Ectodermal cell (in vitro differentiated cells): Measurements from ENCODE around the gene MYOG.

Source experiments
- H3K27ac ChIP-seq: 2 replicates; pipeline ENCODE4 v1.7.0; 2013; ENCODE audit warnings: mild to moderate bottlenecking, low read depth, low read length; ENCODE audit not compliant: insufficient read depth, poor library complexity, severe bottlenecking
- H3K27me3 ChIP-seq: 2 replicates; pipeline ENCODE4 v1.7.0; 2013; ENCODE audit warnings: mild to moderate bottlenecking, low read length; ENCODE audit not compliant: insufficient read depth, control insufficient read depth, poor library complexity, severe bottlenecking
- H3K36me3 ChIP-seq: one replicate; pipeline ENCODE4 v1.7.0; 2013; ENCODE audit warnings: low read length; ENCODE audit not compliant: control insufficient read depth, insufficient read depth
- H3K4me1 ChIP-seq: one replicate; pipeline ENCODE4 v1.7.0; 2013; ENCODE audit warnings: low read length; ENCODE audit not compliant: control insufficient read depth, insufficient read depth
- H3K4me3 ChIP-seq: 2 replicates; pipeline ENCODE4 v1.7.0; 2013; ENCODE audit warnings: low read depth, low read length, control low read depth; ENCODE audit not compliant: insufficient read depth
- H3K9me3 ChIP-seq: 2 replicates; pipeline ENCODE4 v1.7.0; 2013; ENCODE audit warnings: mild to moderate bottlenecking, low read length, moderate library complexity; ENCODE audit not compliant: control insufficient read depth
- WGBS, 2 experiments: methylation state at CpG; one replicate each; pipeline ENCODE4 v1.1.7; 2013; ENCODE audit warnings: missing lambda C conversion rate in 2 of 2; 5-methylcytosine and 5-hydroxymethylcytosine counted together

Gene MYOG

DNA sequence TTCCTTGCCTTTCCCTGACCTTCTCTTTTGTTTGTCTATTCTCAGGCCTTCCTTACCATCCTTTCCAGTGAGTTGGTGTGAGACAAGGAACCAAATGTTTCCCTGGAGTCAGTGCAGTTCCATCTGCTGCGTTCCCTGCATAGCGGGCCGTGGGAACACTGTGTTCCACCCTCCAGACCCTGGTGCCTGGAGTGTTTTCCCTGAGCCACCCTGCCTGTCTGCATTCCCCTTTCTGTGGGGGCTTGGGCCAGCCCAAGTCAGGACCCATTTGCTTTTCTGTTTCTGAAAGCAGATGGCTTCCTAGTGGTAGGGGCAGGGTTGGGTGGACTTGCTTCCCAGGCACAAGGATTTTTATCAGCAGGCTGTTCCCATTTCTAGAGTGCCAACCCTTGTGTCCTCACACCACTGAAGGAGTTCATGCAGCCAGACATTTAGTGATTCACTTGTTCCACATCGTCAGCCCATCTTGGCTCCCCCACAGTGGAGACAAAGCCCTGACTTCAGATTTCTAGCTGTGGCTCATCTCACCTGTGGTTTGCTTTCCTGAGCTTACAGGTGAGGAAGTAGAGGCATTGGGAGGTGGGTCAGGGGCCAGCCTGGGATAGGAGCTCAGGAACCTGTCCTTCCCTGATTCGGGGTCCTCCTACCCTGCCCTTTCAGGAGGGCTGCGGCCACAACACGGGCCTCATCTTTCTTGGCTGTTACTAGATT lies 14.1 kb upstream of the MYOG start:
- Histone ChIP-seq H3K36me3 (no peaks in the 10 kb centered on the region), H3K27me3 (no peaks in the 10 kb centered on the region), H3K27ac (no peak overlapping the region), H3K9me3 (no peaks in the 10 kb centered on the region), H3K4me1 (no peaks in the 10 kb centered on the region), H3K4me3 (no peak overlapping the region)
- 94 to 96% methylated on average over 7 of the region's 7 CpGs for WGBS, 2 experiments

DNA sequence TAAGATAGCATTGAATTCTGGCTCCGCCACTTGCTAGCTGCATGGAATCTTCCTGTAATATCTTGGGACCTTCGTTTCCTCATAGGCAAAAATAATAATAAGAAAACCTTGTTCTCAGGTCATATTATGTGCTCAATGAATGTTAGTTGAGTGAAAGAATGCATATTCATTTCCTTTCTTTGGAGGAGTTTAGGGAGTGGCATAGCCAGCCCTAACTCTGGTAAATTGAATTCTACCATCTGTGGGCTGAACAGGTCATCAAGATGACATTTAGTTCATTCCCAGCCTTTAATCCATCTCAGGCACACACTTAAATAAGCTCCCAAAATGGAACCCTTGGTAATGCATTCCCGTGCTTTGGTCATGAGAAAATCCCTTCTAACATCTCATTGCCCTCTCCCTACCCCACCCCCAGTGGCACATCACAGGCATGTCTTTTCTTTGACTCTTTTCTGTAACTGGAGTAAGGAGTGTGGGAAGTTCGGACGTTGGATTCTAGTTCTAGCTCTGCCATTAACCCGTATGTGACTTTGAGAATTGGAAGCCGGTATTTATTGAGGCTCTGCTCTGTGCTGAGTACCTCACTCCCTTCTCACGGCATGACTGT lies 13.2 kb upstream of the MYOG start:
- Histone ChIP-seq H3K4me1 (no peaks in the 10 kb centered on the region), H3K27me3 (no peaks in the 10 kb centered on the region), H3K27ac (no peak overlapping the region), H3K9me3 (no peaks in the 10 kb centered on the region), H3K36me3 (no peaks in the 10 kb centered on the region), H3K4me3 (no peak overlapping the region)
- WGBS, 2 experiments, result 91 to 94% methylated on average over 8 of the region's 8 CpGs

DNA sequence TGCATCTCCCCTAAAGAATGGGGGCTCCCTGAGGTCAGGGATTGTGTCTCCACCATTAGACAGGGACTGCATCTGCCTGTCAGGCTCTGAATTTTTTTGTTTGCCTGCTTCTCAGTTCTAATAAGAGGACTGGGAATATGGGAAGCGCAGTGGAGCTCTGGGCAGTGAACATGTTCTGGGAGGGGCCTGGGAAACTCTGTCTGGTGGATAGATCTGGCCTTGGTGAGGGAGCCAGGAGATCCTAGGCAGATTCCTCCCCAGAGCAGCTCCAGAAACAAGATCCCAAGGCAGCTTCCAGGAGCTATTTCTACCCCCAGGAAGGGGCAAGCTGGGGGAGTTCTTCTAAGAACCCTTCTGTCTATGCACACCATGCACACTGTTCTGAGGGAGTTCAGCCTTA lies 12.6 kb upstream of the MYOG start:
- Histone ChIP-seq H3K4me3 (no peak overlapping the region), H3K36me3 (no peaks in the 10 kb centered on the region), H3K27ac (no peak overlapping the region), H3K9me3 (no peaks in the 10 kb centered on the region), H3K4me1 (no peaks in the 10 kb centered on the region), H3K27me3 (no peaks in the 10 kb centered on the region)
- WGBS, 2 experiments, result 91 to 94% methylated on average over 1 of the region's 1 CpG

DNA sequence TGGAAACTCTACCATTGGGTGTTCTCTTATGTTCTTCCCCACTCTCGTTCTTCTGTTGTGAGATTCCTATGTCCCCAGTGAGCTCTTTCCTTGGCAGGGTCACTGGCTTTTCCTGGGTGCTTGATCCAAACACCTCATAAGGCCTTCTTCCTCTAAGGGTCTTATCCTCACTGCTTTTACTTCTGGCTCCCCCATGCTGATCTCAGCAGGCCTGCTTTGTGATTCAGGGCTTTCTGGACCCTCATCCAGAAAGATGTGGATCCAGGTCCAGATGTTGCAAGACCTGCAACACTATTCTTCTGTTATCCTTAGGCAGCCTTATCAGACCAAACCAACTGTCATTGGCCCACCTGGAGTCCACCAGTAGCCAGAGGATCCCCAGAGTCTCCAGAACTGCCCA lies 11.2 kb upstream of the MYOG start:
- no peaks in the 10 kb centered on the region for H3K36me3 ChIP-seq
- no peaks in the 10 kb centered on the region for H3K9me3 ChIP-seq
- no peak overlapping the region for H3K4me3 ChIP-seq
- H3K4me1 ChIP-seq, result no peaks in the 10 kb centered on the region
- WGBS, 2 experiments, result 89 to 97% methylated on average over 1 of the region's 1 CpG
- no peak overlapping the region for H3K27ac ChIP-seq
- H3K27me3 ChIP-seq, result no peaks in the 10 kb centered on the region

DNA sequence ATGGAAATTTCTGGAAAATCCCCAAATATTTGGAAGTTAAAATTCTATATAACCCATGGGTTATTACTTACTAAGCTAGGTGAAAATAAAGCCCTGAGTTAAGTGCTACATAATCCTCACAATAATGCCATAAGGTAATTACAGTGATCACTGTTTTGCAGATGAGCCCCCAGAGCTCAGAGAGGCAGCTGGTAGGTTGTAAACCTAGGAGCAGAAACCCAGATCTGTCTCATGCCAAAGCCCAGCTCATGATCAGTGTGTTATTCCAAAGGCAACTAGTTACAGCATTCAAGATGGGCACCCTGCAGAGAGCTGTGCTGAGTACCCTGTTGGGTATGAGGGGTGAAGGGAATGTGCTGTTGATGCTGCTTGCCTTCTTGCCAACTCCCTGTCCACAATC lies 10.8 kb upstream of the MYOG start:
- Histone ChIP-seq H3K4me1 (no peaks in the 10 kb centered on the region), H3K4me3 (no peak overlapping the region), H3K36me3 (no peaks in the 10 kb centered on the region), H3K9me3 (no peaks in the 10 kb centered on the region), H3K27ac (no peak overlapping the region), H3K27me3 (no peaks in the 10 kb centered on the region)

DNA sequence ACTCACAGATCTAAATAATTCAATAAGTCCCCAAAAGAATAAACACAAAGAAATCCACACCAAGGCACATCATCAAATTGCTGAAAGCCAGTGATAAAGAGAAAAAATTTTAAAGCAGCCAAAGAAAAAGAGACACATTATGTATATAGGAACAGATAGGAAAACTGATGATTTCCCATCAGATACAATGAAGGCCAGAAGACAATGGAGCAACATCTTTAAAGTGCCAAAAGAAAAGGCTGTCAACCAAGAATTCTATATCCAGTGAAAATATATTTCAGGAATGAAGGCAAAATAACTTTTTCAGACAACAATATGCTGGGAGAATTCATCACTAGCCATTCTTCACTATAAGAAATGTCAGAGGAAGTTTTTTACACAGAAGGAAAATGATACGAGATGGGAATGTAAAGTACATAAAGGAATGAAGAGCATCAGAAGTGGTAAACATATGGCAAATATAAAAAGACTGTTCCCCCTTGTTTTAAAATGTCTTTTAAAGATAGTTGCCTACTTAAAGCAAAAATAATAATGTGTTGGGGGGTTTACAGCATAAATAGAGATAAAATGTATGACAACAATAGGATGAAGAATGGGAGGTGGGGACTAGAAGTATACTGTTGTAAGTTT lies 9.4 kb upstream of the MYOG start:
- WGBS, 2 experiments, result 89 to 100% methylated on average over 1 of the region's 1 CpG
- Histone ChIP-seq H3K36me3 (no peaks in the 10 kb centered on the region), H3K9me3 (no peaks in the 10 kb centered on the region), H3K27me3 (no peaks in the 10 kb centered on the region), H3K4me3 (no peak overlapping the region), H3K4me1 (no peaks in the 10 kb centered on the region), H3K27ac (no peak overlapping the region)

DNA sequence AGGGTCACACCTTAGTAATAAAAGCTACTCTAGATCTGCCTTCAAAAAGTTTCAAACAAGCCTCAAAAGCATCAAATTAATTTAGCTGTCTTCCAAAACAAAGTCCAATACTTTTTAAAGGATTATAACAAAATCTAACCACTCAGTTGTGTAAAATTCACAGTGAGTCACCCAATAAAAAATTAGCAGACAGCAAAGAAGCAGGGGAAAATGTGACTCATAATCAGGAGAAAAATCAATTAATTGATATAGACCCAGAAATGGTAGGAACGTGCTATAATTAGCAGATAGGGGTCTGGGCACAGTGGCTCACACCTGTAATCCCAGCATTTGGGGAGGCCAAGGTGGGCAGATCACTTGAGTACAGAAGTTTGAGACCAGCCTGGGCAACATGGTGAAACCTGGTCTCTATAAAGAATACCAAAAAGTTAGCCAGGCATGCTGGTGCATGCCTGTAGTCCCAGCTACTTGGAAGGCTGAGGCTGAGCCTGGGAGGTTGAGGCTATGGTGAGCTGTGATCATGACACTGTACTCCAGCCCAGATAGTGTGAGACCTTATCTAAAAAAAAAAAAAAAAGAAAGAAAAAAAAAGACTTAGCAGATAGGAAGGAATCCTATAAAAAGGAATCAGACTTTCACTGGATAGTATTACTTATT lies 8.1 kb upstream of the MYOG start:
- no peaks in the 10 kb centered on the region for H3K36me3 ChIP-seq
- no peak overlapping the region for H3K4me3 ChIP-seq
- H3K27me3 ChIP-seq, result no peaks in the 10 kb centered on the region
- peaks cover 8% of the 10 kb centered on the region for H3K4me1 ChIP-seq
- no peaks in the 10 kb centered on the region for H3K9me3 ChIP-seq
- H3K27ac ChIP-seq, result no peak overlapping the region
- WGBS, 2 experiments, result 86 to 89% methylated on average over 1 of the region's 1 CpG

DNA sequence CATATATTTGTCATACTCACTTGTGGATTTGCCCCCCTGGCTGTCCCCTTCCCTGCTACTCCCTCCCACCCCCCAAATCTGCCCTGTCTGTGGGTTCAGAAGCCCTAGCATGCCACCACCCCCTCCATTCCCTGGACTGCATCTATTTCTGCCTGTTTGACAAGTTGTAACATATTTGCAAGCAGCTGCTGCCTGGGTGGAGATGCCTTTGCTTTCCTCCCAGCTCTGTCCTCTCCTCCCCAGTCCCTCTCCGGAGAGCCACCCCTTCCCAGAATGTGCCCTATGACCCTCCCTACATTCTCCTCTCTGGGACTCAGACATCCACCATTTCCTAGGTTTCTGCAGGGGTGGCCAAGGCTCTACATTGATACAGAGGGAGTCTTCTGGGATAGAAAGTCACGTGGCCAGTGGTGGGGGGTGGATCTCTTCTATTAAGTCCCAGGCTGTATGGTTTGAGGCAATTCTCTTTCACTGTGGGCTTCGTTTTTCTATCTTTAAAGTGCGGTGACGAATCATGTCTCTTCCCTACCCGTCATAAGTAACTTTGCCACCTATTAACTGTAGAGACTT lies 6.0 kb upstream of the MYOG start:
- Histone ChIP-seq H3K9me3 (no peaks in the 10 kb centered on the region), H3K4me3 (no peak overlapping the region), H3K27me3 (no peaks in the 10 kb centered on the region), H3K27ac (no peak overlapping the region), H3K36me3 (no peaks in the 10 kb centered on the region), H3K4me1 (peaks cover 16% of the 10 kb centered on the region)
- 87 to 88% methylated on average over 6 of the region's 6 CpGs for WGBS, 2 experiments

DNA sequence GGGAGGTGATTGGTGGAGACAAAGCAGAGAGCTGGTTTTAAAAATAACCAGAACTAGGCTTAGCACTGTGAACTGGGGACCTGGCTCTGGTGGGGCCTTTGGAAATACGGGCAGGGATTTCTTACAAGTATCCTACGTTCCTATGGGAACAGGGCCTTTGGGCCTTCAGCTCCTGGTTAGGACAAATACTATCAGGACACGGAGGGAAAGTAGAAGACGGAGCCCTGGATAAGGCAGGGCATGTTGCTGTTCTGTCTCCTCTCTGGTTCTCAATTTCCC lies 5.3 kb upstream of the MYOG start:
- H3K4me1 ChIP-seq, result peaks cover 22% of the 10 kb centered on the region
- no peak overlapping the region for H3K27ac ChIP-seq

More for the DNA sequence above, 5.3 kb upstream of the MYOG start:
- Histone ChIP-seq H3K9me3 (no peaks in the 10 kb centered on the region), H3K27me3 (no peaks in the 10 kb centered on the region), H3K4me3 (no peak overlapping the region), H3K36me3 (no peaks in the 10 kb centered on the region)
- 86 to 95% methylated on average over 4 of the region's 4 CpGs for whole genome bisulfite sequencing, 2 experiments
